MCF 10A (cell line): ENCODE measurements around the gene SLC4A1AP. TPM values are rescaled to one million over a fixed set of nuclear protein-coding genes. Genes with fewer than 3 reads are reported as not detected.
A peak's percentile ranks its signal among the peaks of the same experiment; 100 is the strongest.

ENCODE experiments used
- BruUV-seq: library from RNA; stranded (reverse); fragments of 400-500 nt; replicated peaks from 2 replicates; lab custom pipeline; 2021; lab: Mats Ljungman, UMichigan
- CTCF ChIA-PET: fragments of 300-600 bp; sonication (Branson Sonifier 250); formaldehyde crosslinking; extraction: SDS; loops from one replicate; lab custom pipeline; 2021; ENCODE audit warnings: antibody characterized with exemption, inconsistent platforms; lab: Yijun Ruan, JAX
- POLR2A ChIA-PET: fragments of 300-600, 350-650 bp; sonication (Branson Sonifier 250); formaldehyde crosslinking; extraction: SDS; loops from one replicate; lab custom pipeline; 2020; ENCODE audit warnings: antibody characterized with exemption, inconsistent platforms; lab: Yijun Ruan, JAX
- DNase-seq: peaks from one replicate; pipeline ENCODE4 v3.0.0-alpha.2; 2018; ENCODE audit not compliant: unreplicated experiment
- H3K27ac Mint-ChIP-seq: one replicate; pipeline ENCODE4 v1.8.0; 2022; ENCODE audit warnings: mild to moderate bottlenecking, low read depth, mixed read lengths; ENCODE audit not compliant: unreplicated experiment
- H3K27me3 Mint-ChIP-seq: one replicate; pipeline ENCODE4 v1.8.0; 2022; ENCODE audit warnings: mixed read lengths; ENCODE audit not compliant: insufficient read depth, unreplicated experiment
- H3K36me3 Mint-ChIP-seq: one replicate; pipeline ENCODE4 v1.8.0; 2022; ENCODE audit warnings: mild to moderate bottlenecking, moderate library complexity, mixed read lengths; ENCODE audit not compliant: insufficient read depth, unreplicated experiment
- H3K4me1 Mint-ChIP-seq: one replicate; pipeline ENCODE4 v1.8.0; 2022; ENCODE audit warnings: mixed read lengths; ENCODE audit not compliant: insufficient read depth, unreplicated experiment
- H3K4me3 Mint-ChIP-seq: one replicate; pipeline ENCODE4 v1.8.0; 2022; ENCODE audit warnings: mild to moderate bottlenecking, moderate library complexity, mixed read lengths; ENCODE audit not compliant: unreplicated experiment
- H3K9me3 Mint-ChIP-seq: one replicate; pipeline ENCODE4 v1.8.0; 2022; ENCODE audit warnings: mixed read lengths; ENCODE audit not compliant: unreplicated experiment
- intact Hi-C: fragments of 100-400 bp; cut with micrococcal nuclease; formaldehyde crosslinking; loops from 2 replicates; pipeline ENCODE4 v1.14.1; 2022
- total RNA-seq: library from RNA; stranded (reverse); gene quantifications from 2 replicates; pipeline ENCODE4 v1.2.3, GENCODE V29; 2022
- TF ChIP-seq, protein P1 (sequence below): fragments of 200-600 bp; IDR thresholded peaks from one replicate; pipeline ENCODE4 v1.8.0; 2022; ENCODE audit warnings: antibody characterized with exemption, mild to moderate bottlenecking; ENCODE audit not compliant: unreplicated experiment

Gene SLC4A1AP
- total RNA-seq, 1 experiment from 2014 or later = 24.3 TPM

DNA sequence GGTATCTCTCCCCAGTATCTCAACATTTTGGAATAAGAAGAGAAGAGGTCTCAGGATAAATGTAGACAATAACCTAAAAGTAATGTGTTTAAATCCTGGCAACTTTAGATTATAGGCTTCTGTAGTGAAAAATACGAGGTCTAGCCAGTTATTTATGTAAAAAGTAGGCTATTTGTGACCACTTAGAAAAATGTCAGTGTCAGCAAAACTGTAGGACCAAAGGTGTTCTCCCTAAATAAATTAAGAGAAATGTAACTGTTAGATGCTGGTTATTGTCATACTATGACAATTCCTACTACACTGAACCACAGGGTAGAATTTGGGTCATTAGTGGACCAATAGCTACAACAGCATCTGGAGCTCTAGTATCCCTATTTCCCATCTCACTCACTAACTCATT lies 2.3 kb upstream of the SLC4A1AP start:
- CTCF ChIA-PET = interaction anchor here (1.1 kb wide), 1 partner anchor 21 kb away, joined by 6 read pairs; no protein-coding TSS in a partner anchor

DNA sequence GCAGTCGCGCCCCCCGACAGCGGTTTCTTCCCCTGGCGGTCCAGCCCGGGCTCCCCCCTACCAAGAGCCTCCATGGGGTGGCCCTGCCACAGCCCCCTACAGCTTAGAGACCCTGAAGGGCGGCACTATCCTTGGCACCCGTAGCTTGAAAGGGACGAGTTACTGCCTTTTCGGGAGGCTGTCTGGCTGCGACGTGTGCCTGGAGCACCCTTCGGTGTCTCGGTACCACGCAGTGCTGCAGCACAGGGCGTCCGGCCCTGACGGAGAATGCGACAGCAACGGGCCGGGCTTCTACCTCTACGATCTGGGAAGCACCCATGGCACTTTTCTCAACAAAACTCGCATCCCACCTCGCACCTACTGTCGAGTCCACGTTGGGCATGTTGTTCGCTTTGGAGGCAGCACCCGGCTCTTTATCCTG lies 475 bp downstream of the SLC4A1AP start:
- Mint-ChIP-seq H3K27ac (peak overlapping the region; percentile 95), H3K27me3 (no peaks in the 10 kb centered on the region), H3K36me3 (peaks cover 68% of the 10 kb centered on the region), H3K9me3 (no peaks in the 10 kb centered on the region), H3K4me3 (peak overlapping the region; percentile 92), H3K4me1 (peaks cover 29% of the 10 kb centered on the region)
- CTCF ChIA-PET = interaction anchor here (0.6 to 5.6 kb wide), 4 partner anchors 9 to 30 kb away, joined by 3 to 41 read pairs (median 4); no protein-coding TSS in a partner anchor
- POLR2A ChIA-PET = interaction anchor here (0.9 to 3.4 kb wide), 16 partner anchors 9 to 293 kb away, joined by 3 to 27 read pairs (median 4); partner anchors contain the start of genes CCDC121, GPN1 and PPM1G
- TF ChIP-seq, protein P1, sequence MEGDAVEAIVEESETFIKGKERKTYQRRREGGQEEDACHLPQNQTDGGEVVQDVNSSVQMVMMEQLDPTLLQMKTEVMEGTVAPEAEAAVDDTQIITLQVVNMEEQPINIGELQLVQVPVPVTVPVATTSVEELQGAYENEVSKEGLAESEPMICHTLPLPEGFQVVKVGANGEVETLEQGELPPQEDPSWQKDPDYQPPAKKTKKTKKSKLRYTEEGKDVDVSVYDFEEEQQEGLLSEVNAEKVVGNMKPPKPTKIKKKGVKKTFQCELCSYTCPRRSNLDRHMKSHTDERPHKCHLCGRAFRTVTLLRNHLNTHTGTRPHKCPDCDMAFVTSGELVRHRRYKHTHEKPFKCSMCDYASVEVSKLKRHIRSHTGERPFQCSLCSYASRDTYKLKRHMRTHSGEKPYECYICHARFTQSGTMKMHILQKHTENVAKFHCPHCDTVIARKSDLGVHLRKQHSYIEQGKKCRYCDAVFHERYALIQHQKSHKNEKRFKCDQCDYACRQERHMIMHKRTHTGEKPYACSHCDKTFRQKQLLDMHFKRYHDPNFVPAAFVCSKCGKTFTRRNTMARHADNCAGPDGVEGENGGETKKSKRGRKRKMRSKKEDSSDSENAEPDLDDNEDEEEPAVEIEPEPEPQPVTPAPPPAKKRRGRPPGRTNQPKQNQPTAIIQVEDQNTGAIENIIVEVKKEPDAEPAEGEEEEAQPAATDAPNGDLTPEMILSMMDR = no peak
- DNase-seq = no peak
- intact Hi-C loops = no loop called here
- TSS peak; percentile 77 for BruUV-seq

More for the DNA sequence above, 2.3 kb upstream of the SLC4A1AP start:
- H3K4me1 Mint-ChIP-seq = peaks cover 26% of the 10 kb centered on the region
- H3K27me3 Mint-ChIP-seq = no peaks in the 10 kb centered on the region
- no peak overlapping the region for H3K27ac Mint-ChIP-seq
- TF ChIP-seq, protein P1 = no peak
- no TSS peak for BruUV-seq
- POLR2A ChIA-PET = no interaction called here
- no peaks in the 10 kb centered on the region for H3K9me3 Mint-ChIP-seq
- no peak overlapping the region for H3K4me3 Mint-ChIP-seq
- no peak for DNase-seq
- peaks cover 67% of the 10 kb centered on the region for H3K36me3 Mint-ChIP-seq
- intact Hi-C loops = no loop called here

DNA sequence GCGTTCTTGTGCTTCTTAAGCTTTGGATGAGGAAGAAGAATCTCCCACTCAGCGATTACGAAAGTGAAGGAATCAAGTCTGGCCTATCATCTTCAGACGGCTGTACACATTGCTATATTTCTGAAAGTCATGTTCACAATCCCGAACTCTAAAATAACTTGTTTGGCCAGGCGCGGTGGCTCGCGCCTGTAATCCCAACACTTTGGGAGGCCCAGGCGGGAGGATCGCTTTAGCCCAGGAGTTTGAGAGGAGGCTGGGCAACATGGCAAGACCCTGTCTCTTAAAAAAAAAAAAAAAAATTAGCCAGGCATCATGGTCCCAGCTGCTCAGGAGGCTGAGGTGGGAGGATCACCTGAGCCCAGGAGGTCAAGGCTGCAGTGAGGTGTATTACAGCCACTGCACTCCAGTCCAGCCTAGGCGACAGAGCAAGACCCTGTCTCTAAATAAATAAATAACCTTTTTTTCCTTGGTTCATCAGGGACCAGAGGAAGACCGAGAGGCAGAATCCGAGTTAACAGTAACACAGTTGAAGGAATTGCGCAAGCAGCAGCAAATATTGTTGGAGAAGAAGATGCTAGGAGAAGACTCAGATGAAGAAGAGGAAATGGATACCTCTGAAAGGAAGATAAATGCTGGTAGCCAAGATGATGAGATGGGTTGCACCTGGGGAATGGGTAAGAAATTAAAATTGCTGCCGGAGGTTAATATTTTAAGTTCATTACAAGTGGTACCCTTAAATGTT lies 1.1 kb downstream of the SLC4A1AP start:
- CTCF ChIA-PET = interaction anchor here (0.6 to 5.6 kb wide), 4 partner anchors 9 to 195 kb away, joined by 3 to 41 read pairs (median 4); no protein-coding TSS in a partner anchor
- POLR2A ChIA-PET = interaction anchor here (1.5 to 3.4 kb wide), 7 partner anchors 10 to 294 kb away, joined by 4 to 27 read pairs (median 17); partner anchors contain the start of genes CCDC121, GPN1 and PPM1G
- BruUV-seq = no TSS peak
- DNase-seq = no peak
- H3K27me3 Mint-ChIP-seq = no peaks in the 10 kb centered on the region
- intact Hi-C loops = no loop called here
- peaks cover 23% of the 10 kb centered on the region for H3K4me1 Mint-ChIP-seq
- TF ChIP-seq, protein P1 = no peak
- H3K36me3 Mint-ChIP-seq = peaks cover 68% of the 10 kb centered on the region
- peak overlapping the region; percentile 92 for H3K4me3 Mint-ChIP-seq
- peak overlapping the region; percentile 95 for H3K27ac Mint-ChIP-seq
- H3K9me3 Mint-ChIP-seq = no peaks in the 10 kb centered on the region

DNA sequence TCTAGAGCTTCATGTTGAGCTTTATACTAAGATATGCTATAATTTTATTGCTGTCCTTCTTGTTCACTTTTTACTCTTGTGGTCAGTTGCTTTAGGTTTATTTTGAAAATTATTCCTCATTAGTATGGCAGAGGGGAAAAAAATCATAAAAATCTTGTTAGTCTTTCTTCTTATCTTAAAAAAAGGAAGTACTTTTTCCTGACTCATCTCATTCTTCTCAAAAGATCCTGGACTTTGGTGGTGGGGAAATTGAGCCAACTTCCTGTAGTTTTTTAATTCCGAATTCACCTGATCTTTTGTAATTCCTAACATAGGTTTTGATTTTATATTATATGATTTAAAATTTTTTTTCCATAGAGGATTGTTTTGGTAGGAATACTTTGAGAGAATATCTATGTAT lies 3.8 kb downstream of the SLC4A1AP start:
- ChIA-PET CTCF (interaction anchor here (5.6 kb wide), 1 partner anchor 15 kb away, joined by 41 read pairs; no protein-coding TSS in a partner anchor), POLR2A (interaction anchor here (1.4 to 3.1 kb wide), 3 partner anchors 13 to 40 kb away, joined by 3 to 12 read pairs (median 6); no protein-coding TSS in a partner anchor)
- no peaks in the 10 kb centered on the region for H3K27me3 Mint-ChIP-seq
- H3K4me1 Mint-ChIP-seq = peaks cover 14% of the 10 kb centered on the region
- no TSS peak for BruUV-seq
- DNase-seq = no peak
- no peak overlapping the region for H3K4me3 Mint-ChIP-seq
- intact Hi-C loops = no loop called here
- TF ChIP-seq, protein P1 = no peak
- no peaks in the 10 kb centered on the region for H3K9me3 Mint-ChIP-seq
- H3K36me3 Mint-ChIP-seq = peaks cover 73% of the 10 kb centered on the region
- H3K27ac Mint-ChIP-seq = no peak overlapping the region
